ENCODE results near the gene C3. TPM values are rescaled to one million over a fixed set of nuclear protein-coding genes. Genes with fewer than 3 reads are reported as not detected.

C3 gene
- 4.8 and 17.7 TPM in 2 replicates for total RNA-seq (2014; rRNA removed; shearing (Covaris generic))
- 5.1 and 7.5 TPM in 2 replicates for polyA plus RNA-seq (2016; fragmentation: Nextera tagmentation; extraction: Ambion mirVana)
- long read RNA-seq, result 0 reads

GRCh38 chr19:6720369-6721137, at the start of gene C3:
TSS of gene C3 (minus strand) at chr19:6720650. CDS start at chr19:6720589, 61 bp downstream.
- H3K9me3 Mint-ChIP-seq, result peaks cover 50% of the 10 kb centered on the region
- H3K4me1 Mint-ChIP-seq, result peaks cover 6% of the 10 kb centered on the region
- H2AFZ ChIP-seq, result no peak within 1 kb of the TSS
- H3K4me3 Mint-ChIP-seq, result no peak within 1 kb of the TSS
- H3K36me3 Mint-ChIP-seq (ENCODE audit: low read depth), result peaks cover 24% of the 10 kb centered on the region
- H3K27ac Mint-ChIP-seq, result no peak within 1 kb of the TSS
- H3K4me1 ChIP-seq (ENCODE audit: insufficient read depth), result peaks cover 12% of the 10 kb centered on the region
- H3K27ac ChIP-seq (ENCODE audit: low read depth), result no peak within 1 kb of the TSS
- H3F3A ChIP-seq (replicated peaks; ENCODE audit: low read depth), result peaks cover 8% of the 10 kb centered on the region
- ATAC-seq, result no peak
- H3K27me3 ChIP-seq (ENCODE audit: insufficient read depth), result no peaks in the 10 kb centered on the region
- H3K9me2 ChIP-seq (ENCODE audit: insufficient read depth), result no peaks in the 10 kb centered on the region
- peaks cover 17% of the 10 kb centered on the region for H3K27me3 Mint-ChIP-seq (ENCODE audit: insufficient read depth, low read depth, poor library complexity)
- H3K4me3 ChIP-seq, result no peak within 1 kb of the TSS
- H3K79me2 ChIP-seq (replicated peaks; ENCODE audit: insufficient read depth), result no peaks in the 10 kb centered on the region
- TF ChIP-seq ZNF462 (CRISPR knock-in tag; IDR thresholded peaks at IDR 0.05) (no peak), EZH2phosphoT487 (IDR thresholded peaks at IDR 0.05; ENCODE audit: unreplicated experiment) (no peak), ZNF114 (CRISPR knock-in tag; IDR thresholded peaks at IDR 0.05) (no peak), REST (IDR thresholded peaks at IDR 0.05; ENCODE audit: unreplicated experiment) (no peak), CTCF (conservative IDR thresholded peaks at IDR 0.05; ENCODE audit: low read depth in 2 of 2) (no peak), CREB1 (CRISPR knock-in tag; IDR thresholded peaks at IDR 0.05; ENCODE audit: low read depth) (no peak), ETS1 (IDR thresholded peaks at IDR 0.05) (no peak), STAT1 (IDR thresholded peaks at IDR 0.05; ENCODE audit: unreplicated experiment) (no peak), EZH2 (IDR thresholded peaks at IDR 0.05; ENCODE audit: low read depth, unreplicated experiment) (no peak), ZNF331 (CRISPR knock-in tag; IDR thresholded peaks at IDR 0.05; ENCODE audit: low read depth) (no peak), JUNB (IDR thresholded peaks at IDR 0.05; ENCODE audit: unreplicated experiment) (no peak), NANOG (IDR thresholded peaks at IDR 0.05; ENCODE audit: borderline replicate concordance) (no peak), POLR2AphosphoS5 (IDR thresholded peaks at IDR 0.05; ENCODE audit: low read depth) (no peak)
- H3K36me3 ChIP-seq (ENCODE audit: insufficient read depth), result no peaks in the 10 kb centered on the region
- no peak within 1 kb of the TSS for H3K4me2 ChIP-seq
- no peaks in the 10 kb centered on the region for H4K20me1 ChIP-seq (replicated peaks; ENCODE audit: insufficient read depth)
- DNase-seq (ENCODE audit: low spot score), result no peak

All from GM23338 (cell line).